Fibroblast of lung (primary cell): Measurements from ENCODE around the gene PABPN1L. TPM values are rescaled to one million over a fixed set of nuclear protein-coding genes. Genes with fewer than 3 reads are reported as not detected.

Source experiments
- DNase-seq, 2 donors: peaks; one replicate each; pipeline versions ENCODE4 v3.0.0 to v3.0.0-alpha.2; 2010; ENCODE audit warnings: low read depth in 2 of 2
- H2AFZ ChIP-seq: 2 replicates; pipeline ENCODE4 v1.5.1; 2012; ENCODE audit warnings: low read length, control low read depth, inconsistent platforms
- H3K27ac ChIP-seq: 2 replicates; pipeline ENCODE4 v1.5.1; 2011; ENCODE audit warnings: low read length, control low read depth; ENCODE audit not compliant: insufficient read depth
- H3K27me3 ChIP-seq: 2 replicates; pipeline ENCODE4 v1.5.1; 2011; ENCODE audit warnings: mild to moderate bottlenecking, low read length; ENCODE audit not compliant: control insufficient read depth, insufficient read depth
- H3K36me3 ChIP-seq: 2 replicates; pipeline ENCODE4 v1.5.1; 2011; ENCODE audit warnings: low read length; ENCODE audit not compliant: control insufficient read depth, insufficient read depth
- H3K4me1 ChIP-seq: 2 replicates; pipeline ENCODE4 v1.5.1; 2011; ENCODE audit warnings: low read length; ENCODE audit not compliant: control insufficient read depth, insufficient read depth; ENCODE audit errors: extremely low read depth
- H3K4me2 ChIP-seq: 2 replicates; pipeline ENCODE4 v1.5.1; 2011; ENCODE audit warnings: low read length, control low read depth; ENCODE audit not compliant: insufficient read depth; ENCODE audit errors: extremely low read depth
- H3K4me3 ChIP-seq, 4 experiments: fragments of 200-600 bp in 1 of 4; sonication (generic) in 1 of 4; replicated peaks in 1 of 4; 2 replicates each; pipeline ENCODE4 v1.5.1; 2011 to 2016; ENCODE audit warnings: low read length in 4 of 4, low read depth in 3 of 4, mild to moderate bottlenecking in 3 of 4, control low read depth in 2 of 4, inconsistent platforms in 1 of 4, mixed read lengths in 1 of 4; ENCODE audit not compliant: insufficient read depth in 1 of 4; ENCODE audit errors: control extremely low read depth in 1 of 4
- H3K79me2 ChIP-seq: 2 replicates; pipeline ENCODE4 v1.5.1; 2012; ENCODE audit warnings: mild to moderate bottlenecking, low read length, inconsistent platforms; ENCODE audit not compliant: control insufficient read depth, insufficient read depth
- H3K9ac ChIP-seq: 2 replicates; pipeline ENCODE4 v1.5.1; 2011; ENCODE audit warnings: mild to moderate bottlenecking, low read length, control low read depth; ENCODE audit not compliant: insufficient read depth
- H3K9me3 ChIP-seq: 2 replicates; pipeline ENCODE4 v1.5.1; 2012; ENCODE audit warnings: low read depth, low read length; ENCODE audit not compliant: control insufficient read depth, insufficient read depth
- H4K20me1 ChIP-seq: 2 replicates; pipeline ENCODE4 v1.5.1; 2011; ENCODE audit warnings: low read length; ENCODE audit not compliant: control insufficient read depth, insufficient read depth; ENCODE audit errors: extremely low read depth
- EZH2 ChIP-seq: IDR thresholded peaks from 2 replicates; pipeline ENCODE4 v1.5.1; 2012; ENCODE audit warnings: low read length, control low read depth, mild to moderate bottlenecking; ENCODE audit errors: missing control alignments
- polyA plus RNA-seq, 2 donors: library from polyadenylated mRNA; depleted of rRNA in 1 of 2; stranded (reverse) in 1 of 2; unstranded in 1 of 2; fragments of >200 nt; gene quantifications; 2 replicates each; pipeline ENCODE4 v1.2.1, GENCODE V29; 2011 to 2012; ENCODE audit warnings: missing spikeins in 1 of 2
- total RNA-seq: library from RNA; depleted of rRNA; stranded (reverse); fragments of >200 nt; gene quantifications from 2 replicates; pipeline ENCODE4 v1.2.1, GENCODE V29; 2014
- TF ChIP-seq, protein P1 (sequence below), 2 donors: IDR thresholded peaks in 1 of 2; conservative IDR thresholded peaks in 1 of 2; 1 replicate in 1 of 2; 2 replicates in 1 of 2; pipeline ENCODE4 v1.5.1; 2011 to 2012; ENCODE audit warnings: low read length in 2 of 2, control low read depth in 1 of 2, inconsistent platforms in 1 of 2, low read depth in 1 of 2, mild to moderate bottlenecking in 1 of 2

Gene PABPN1L
- total and polyA plus RNA-seq, 2 donors (not counting 1 experiment from before 2014, with no cell fraction given), result not detected

DNA sequence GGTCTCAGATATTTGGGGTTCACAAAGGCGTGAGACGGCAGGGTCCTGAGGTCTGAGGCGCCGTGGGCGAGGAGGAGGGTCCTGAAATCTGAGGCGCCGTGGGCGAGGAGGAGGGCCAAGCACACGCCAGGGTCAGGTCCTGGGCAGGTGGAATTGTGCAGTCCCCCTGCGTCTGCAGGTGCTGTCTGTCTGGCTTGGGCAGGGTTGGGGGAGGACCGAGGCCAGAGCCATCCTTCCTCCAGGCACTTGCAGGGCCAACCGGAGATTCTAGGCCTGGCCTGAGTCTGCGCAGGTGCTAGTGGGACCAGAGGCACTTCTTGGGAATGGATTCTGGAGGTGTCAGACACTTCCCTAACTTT lies 52.3 kb downstream of the PABPN1L start:
- Histone ChIP-seq H3K9me3 (no peaks in the 10 kb centered on the region), H3K9ac (no peak overlapping the region), H3K79me2 (peaks cover 16% of the 10 kb centered on the region), H3K36me3 (peaks cover 9% of the 10 kb centered on the region), H3K4me1 (peaks cover 23% of the 10 kb centered on the region), H3K4me2 (no peak overlapping the region), H3K27ac (no peak overlapping the region), H3K27me3 (no peaks in the 10 kb centered on the region), H2AFZ (no peak overlapping the region), H4K20me1 (no peaks in the 10 kb centered on the region), H3K4me3 (no peak overlapping the region)
- no peak for DNase-seq
- no peak for TF ChIP-seq EZH2
- TF ChIP-seq, protein P1, sequence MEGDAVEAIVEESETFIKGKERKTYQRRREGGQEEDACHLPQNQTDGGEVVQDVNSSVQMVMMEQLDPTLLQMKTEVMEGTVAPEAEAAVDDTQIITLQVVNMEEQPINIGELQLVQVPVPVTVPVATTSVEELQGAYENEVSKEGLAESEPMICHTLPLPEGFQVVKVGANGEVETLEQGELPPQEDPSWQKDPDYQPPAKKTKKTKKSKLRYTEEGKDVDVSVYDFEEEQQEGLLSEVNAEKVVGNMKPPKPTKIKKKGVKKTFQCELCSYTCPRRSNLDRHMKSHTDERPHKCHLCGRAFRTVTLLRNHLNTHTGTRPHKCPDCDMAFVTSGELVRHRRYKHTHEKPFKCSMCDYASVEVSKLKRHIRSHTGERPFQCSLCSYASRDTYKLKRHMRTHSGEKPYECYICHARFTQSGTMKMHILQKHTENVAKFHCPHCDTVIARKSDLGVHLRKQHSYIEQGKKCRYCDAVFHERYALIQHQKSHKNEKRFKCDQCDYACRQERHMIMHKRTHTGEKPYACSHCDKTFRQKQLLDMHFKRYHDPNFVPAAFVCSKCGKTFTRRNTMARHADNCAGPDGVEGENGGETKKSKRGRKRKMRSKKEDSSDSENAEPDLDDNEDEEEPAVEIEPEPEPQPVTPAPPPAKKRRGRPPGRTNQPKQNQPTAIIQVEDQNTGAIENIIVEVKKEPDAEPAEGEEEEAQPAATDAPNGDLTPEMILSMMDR (conservative IDR thresholded peaks at IDR 0.05 in 1 of 2, IDR thresholded peaks at IDR 0.05 in 1 of 2; ENCODE audit: low read depth in 1 of 2, low read length in 2 of 2), result no peak

Other genes with a start within 250 kb of the PABPN1L start
- gene IL17C, start 228.1 kb downstream of the PABPN1L start, total RNA-seq, result not detected in 2 replicates
- not detected in 2 replicates for gene IL17C, start 228.1 kb downstream of the PABPN1L start, polyA plus RNA-seq
- 124 and 130 TPM in 2 replicates for gene CYBA, start 215.6 kb downstream of the PABPN1L start, total RNA-seq
- 30.8 and 74.7 TPM in 2 replicates for gene CYBA, start 215.6 kb downstream of the PABPN1L start, polyA plus RNA-seq
- 60.1 and 204 TPM in 2 replicates for gene MVD, start 203.6 kb downstream of the PABPN1L start, total RNA-seq
- gene MVD, start 203.6 kb downstream of the PABPN1L start, polyA plus RNA-seq, result 35.9 and 43.4 TPM in 2 replicates
- under 0.01 and 0.17 TPM in 2 replicates for gene SNAI3, start 180.2 kb downstream of the PABPN1L start, total RNA-seq
- gene SNAI3, start 180.2 kb downstream of the PABPN1L start, polyA plus RNA-seq, result 0.03 TPM in 1 of 2 replicates, not detected in the other
- gene RNF166, start 160.3 kb downstream of the PABPN1L start, total RNA-seq, result 9.7 and 13.6 TPM in 2 replicates
- 6.6 and 8.2 TPM in 2 replicates for gene RNF166, start 160.3 kb downstream of the PABPN1L start, polyA plus RNA-seq
- 11.9 and 13.4 TPM in 2 replicates for gene CTU2, start 160.2 kb downstream of the PABPN1L start, total RNA-seq
- 7.6 and 8.1 TPM in 2 replicates for gene CTU2, start 160.2 kb downstream of the PABPN1L start, polyA plus RNA-seq
- 135 and 313 TPM in 2 replicates for gene PIEZO1, start 81.4 kb downstream of the PABPN1L start, total RNA-seq
- gene PIEZO1, start 81.4 kb downstream of the PABPN1L start, polyA plus RNA-seq, result 94.5 and 126 TPM in 2 replicates
- 0.77 and 3.6 TPM in 2 replicates for gene CDT1, start 62.9 kb downstream of the PABPN1L start, total RNA-seq
- gene CDT1, start 62.9 kb downstream of the PABPN1L start, polyA plus RNA-seq, result 1.3 and 4.5 TPM in 2 replicates
- gene APRT, start 54.7 kb downstream of the PABPN1L start, total RNA-seq, result 50.3 and 95.6 TPM in 2 replicates
- gene APRT, start 54.7 kb downstream of the PABPN1L start, polyA plus RNA-seq, result 39.2 and 57.6 TPM in 2 replicates
- 20.8 and 29.6 TPM in 2 replicates for gene GALNS, start 9.7 kb downstream of the PABPN1L start, total RNA-seq
- gene GALNS, start 9.7 kb downstream of the PABPN1L start, polyA plus RNA-seq, result 8.6 and 10.6 TPM in 2 replicates
- 46.5 and 47.7 TPM in 2 replicates for gene TRAPPC2L, start 9.5 kb downstream of the PABPN1L start, total RNA-seq
- gene TRAPPC2L, start 9.5 kb downstream of the PABPN1L start, polyA plus RNA-seq, result 63.7 and 78.6 TPM in 2 replicates
- gene CBFA2T3, start 110.5 kb upstream of the PABPN1L start, total RNA-seq, result under 0.01 TPM in 2 replicates
- 0.05 TPM in 1 of 2 replicates, not detected in the other for gene CBFA2T3, start 110.5 kb upstream of the PABPN1L start, polyA plus RNA-seq
- 20.5 and 23.1 TPM in 2 replicates for gene ACSF3, start 227.2 kb upstream of the PABPN1L start, total RNA-seq
- 7.9 and 9.2 TPM in 2 replicates for gene ACSF3, start 227.2 kb upstream of the PABPN1L start, polyA plus RNA-seq